Neuronal stem cell (in vitro differentiated cells): ENCODE results near the gene KIAA0930.

Source experiments
- DNase-seq: peaks from one replicate; pipeline ENCODE4 v3.0.0-alpha.2; 2013; ENCODE audit warnings: low spot score
- H2AFZ ChIP-seq: one replicate; pipeline ENCODE4 v1.6.1; 2013; ENCODE audit warnings: mild to moderate bottlenecking, low read length, inconsistent platforms
- H2AK5ac ChIP-seq: 2 replicates; pipeline ENCODE4 v1.6.1; 2013; ENCODE audit warnings: low read depth, mild to moderate bottlenecking, inconsistent platforms, low read length, moderate library complexity, mixed read lengths
- H2BK120ac ChIP-seq: 2 replicates; pipeline ENCODE4 v1.6.1; 2013; ENCODE audit warnings: low read depth, mild to moderate bottlenecking, inconsistent platforms, low read length, moderate library complexity, mixed read lengths
- H2BK12ac ChIP-seq: one replicate; pipeline ENCODE4 v1.6.1; 2013; ENCODE audit warnings: low read length, inconsistent platforms
- H2BK15ac ChIP-seq: 2 replicates; pipeline ENCODE4 v1.6.1; 2013; ENCODE audit warnings: mild to moderate bottlenecking, low read length, inconsistent platforms, mixed read lengths
- H2BK5ac ChIP-seq: one replicate; pipeline ENCODE4 v1.6.1; 2013; ENCODE audit warnings: inconsistent platforms, mild to moderate bottlenecking, low read length, moderate library complexity
- H3K14ac ChIP-seq: one replicate; pipeline ENCODE4 v1.6.1; 2013; ENCODE audit warnings: low read length, inconsistent platforms
- H3K18ac ChIP-seq: 2 replicates; pipeline ENCODE4 v1.6.1; 2013; ENCODE audit warnings: low read length, inconsistent platforms
- H3K23ac ChIP-seq: 2 replicates; pipeline ENCODE4 v1.6.1; 2013; ENCODE audit warnings: low read depth, mild to moderate bottlenecking, mixed read lengths, low read length, inconsistent platforms; ENCODE audit not compliant: poor library complexity
- H3K27ac ChIP-seq: replicated peaks from 3 replicates; pipeline ENCODE4 v1.5.1; 2013; ENCODE audit warnings: low read length, inconsistent platforms
- H3K27me3 ChIP-seq, 3 experiments: 2 replicates each; pipeline ENCODE4 v1.6.1; 2013; ENCODE audit warnings: low read length in 3 of 3, mild to moderate bottlenecking in 2 of 3, inconsistent platforms in 1 of 3, low read depth in 1 of 3, mixed read lengths in 1 of 3, moderate library complexity in 1 of 3; ENCODE audit not compliant: control insufficient read depth in 3 of 3, insufficient read depth in 3 of 3
- H3K36me3 ChIP-seq, 2 donors: replicated peaks in 1 of 2; 2 replicates each; pipeline ENCODE4 v1.6.1; 2013; ENCODE audit warnings: low read length in 2 of 2; ENCODE audit not compliant: control insufficient read depth in 2 of 2, insufficient read depth in 2 of 2
- H3K4ac ChIP-seq: 2 replicates; pipeline ENCODE4 v1.6.1; 2013; ENCODE audit warnings: inconsistent platforms, mild to moderate bottlenecking, low read length, moderate library complexity
- H3K4me1 ChIP-seq, 2 donors: 1 replicate in 1 of 2; 2 replicates in 1 of 2; pipeline ENCODE4 v1.6.1; 2013; ENCODE audit warnings: low read length in 2 of 2, low read depth in 1 of 2; ENCODE audit not compliant: control insufficient read depth in 2 of 2, insufficient read depth in 1 of 2
- H3K4me2 ChIP-seq: one replicate; pipeline ENCODE4 v1.6.1; 2013; ENCODE audit warnings: mild to moderate bottlenecking, low read length, inconsistent platforms; ENCODE audit not compliant: insufficient read depth, poor library complexity, severe bottlenecking
- H3K4me3 ChIP-seq, 2 donors: 2 replicates each; pipeline ENCODE4 v1.5.1; 2013; ENCODE audit warnings: low read length in 2 of 2, mild to moderate bottlenecking in 2 of 2, inconsistent platforms in 1 of 2, moderate library complexity in 1 of 2
- H3K79me1 ChIP-seq: one replicate; pipeline ENCODE4 v1.6.1; 2013; ENCODE audit warnings: low read depth, mild to moderate bottlenecking, inconsistent platforms, low read length, moderate library complexity
- H3K9ac ChIP-seq: one replicate; pipeline ENCODE4 v1.6.1; 2013; ENCODE audit warnings: mild to moderate bottlenecking, low read depth, low read length, inconsistent platforms; ENCODE audit not compliant: poor library complexity
- H3K9me3 ChIP-seq, 2 donors: replicated peaks in 1 of 2; 2 replicates each; pipeline versions ENCODE3 to v1.6.1; 2013; ENCODE audit warnings: low read length in 2 of 2, mild to moderate bottlenecking in 2 of 2, inconsistent platforms in 1 of 2, low read depth in 1 of 2, mixed read lengths in 1 of 2, moderate library complexity in 1 of 2; ENCODE audit not compliant: control insufficient read depth in 2 of 2, insufficient read depth in 1 of 2
- H4K8ac ChIP-seq: one replicate; pipeline ENCODE4 v1.6.1; 2013; ENCODE audit warnings: low read depth, mild to moderate bottlenecking, inconsistent platforms, low read length, moderate library complexity
- H4K91ac ChIP-seq: one replicate; pipeline ENCODE4 v1.6.1; 2013; ENCODE audit warnings: low read length, low read depth, mild to moderate bottlenecking, inconsistent platforms; ENCODE audit not compliant: poor library complexity
- WGBS, 2 donors: extraction: QIAGEN DNeasy Blood & Tissue Kit; methylation state at CpG; one replicate each; pipeline ENCODE4 v1.1.7; 2013; ENCODE audit warnings: missing lambda C conversion rate in 2 of 2, mixed read lengths in 1 of 2; ENCODE audit not compliant: insufficient read length in 2 of 2, insufficient replicate concordance in 1 of 2; ENCODE audit errors: extremely low coverage in 2 of 2; 5-methylcytosine and 5-hydroxymethylcytosine counted together

KIAA0930 gene

DNA sequence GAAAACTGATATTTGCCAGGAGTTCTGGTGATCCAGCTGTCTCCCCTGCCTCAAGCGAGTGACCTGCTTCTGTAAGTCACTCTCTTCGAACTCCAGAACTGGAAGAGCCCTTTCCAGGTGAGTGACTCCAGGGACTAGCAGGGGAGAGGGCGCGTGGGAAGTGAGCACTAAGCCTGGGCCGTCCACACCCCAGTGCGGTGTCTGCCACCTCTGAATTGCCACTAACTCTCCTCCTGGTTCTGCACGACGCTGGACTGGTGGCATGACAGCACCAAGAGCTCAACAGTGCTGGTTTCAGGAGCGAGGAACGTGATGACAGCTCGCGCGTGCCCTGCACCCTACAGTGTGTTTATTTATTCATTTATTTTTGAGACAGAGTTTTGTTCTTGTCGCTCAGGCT lies 22.9 kb downstream of the KIAA0930 start:
- no peak overlapping the region for H3K27ac ChIP-seq
- no peak overlapping the region for H3K4me3 ChIP-seq
- no peak overlapping the region for H3K4me2 ChIP-seq
- no peak overlapping the region for H3K18ac ChIP-seq
- H3K4ac ChIP-seq: no peak overlapping the region
- H2BK12ac ChIP-seq: no peak overlapping the region
- WGBS, 2 donors: no CpG with 5 or more reads among the region's 14 CpGs
- no peak overlapping the region for H3K23ac ChIP-seq
- H2BK15ac ChIP-seq: no peak overlapping the region
- H3K4me1 ChIP-seq: peaks cover 8 to 13% of the 10 kb centered on the region in 2 donors
- no peak overlapping the region for H2AFZ ChIP-seq
- no peaks in the 10 kb centered on the region for H3K27me3 ChIP-seq
- no peak overlapping the region for H2BK120ac ChIP-seq
- no peaks in the 10 kb centered on the region for H3K9me3 ChIP-seq
- no peaks in the 10 kb centered on the region for H3K36me3 ChIP-seq
- no peak overlapping the region for H3K14ac ChIP-seq
- H4K91ac ChIP-seq: no peak overlapping the region
- H2AK5ac ChIP-seq: no peak overlapping the region
- no peak for DNase-seq
- no peaks in the 10 kb centered on the region for H3K79me1 ChIP-seq
- no peak overlapping the region for H2BK5ac ChIP-seq
- H4K8ac ChIP-seq: no peak overlapping the region
- no peak overlapping the region for H3K9ac ChIP-seq

DNA sequence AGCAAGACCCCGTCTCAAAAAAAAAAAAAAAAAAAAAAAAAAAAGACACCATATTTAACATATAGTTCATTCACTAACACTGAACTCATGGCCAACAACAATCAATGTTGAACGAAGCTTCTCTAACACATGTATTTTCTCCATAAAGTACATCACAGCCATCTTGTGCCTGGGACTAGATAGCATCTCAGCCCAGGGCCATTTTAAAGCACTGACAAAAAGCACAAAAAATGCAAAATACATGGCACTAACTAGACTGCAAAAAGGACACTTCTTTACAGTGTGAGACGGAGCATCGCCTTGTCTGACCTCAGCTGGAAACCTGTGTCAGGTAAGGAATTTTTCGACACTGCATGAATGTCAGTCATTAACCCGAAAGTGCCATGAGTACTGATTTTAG lies 23.3 kb downstream of the KIAA0930 start:
- no CpG with 5 or more reads among the region's 6 CpGs for WGBS, 2 donors
- Histone ChIP-seq H3K36me3 (no peaks in the 10 kb centered on the region), H3K9me3 (no peaks in the 10 kb centered on the region), H2AFZ (no peak overlapping the region), H3K4me3 (no peak overlapping the region), H2BK120ac (no peak overlapping the region), H3K27me3 (no peaks in the 10 kb centered on the region), H2BK15ac (no peak overlapping the region), H3K18ac (no peak overlapping the region), H3K14ac (no peak overlapping the region), H4K8ac (no peak overlapping the region), H3K27ac (no peak overlapping the region), H3K23ac (no peak overlapping the region), H3K4ac (no peak overlapping the region), H2AK5ac (no peak overlapping the region), H3K79me1 (no peaks in the 10 kb centered on the region), H4K91ac (no peak overlapping the region), H2BK12ac (no peak overlapping the region), H3K9ac (no peak overlapping the region), H3K4me1 (peaks cover 10 to 13% of the 10 kb centered on the region in 2 donors), H2BK5ac (no peak overlapping the region), H3K4me2 (no peak overlapping the region)
- DNase-seq: no peak

DNA sequence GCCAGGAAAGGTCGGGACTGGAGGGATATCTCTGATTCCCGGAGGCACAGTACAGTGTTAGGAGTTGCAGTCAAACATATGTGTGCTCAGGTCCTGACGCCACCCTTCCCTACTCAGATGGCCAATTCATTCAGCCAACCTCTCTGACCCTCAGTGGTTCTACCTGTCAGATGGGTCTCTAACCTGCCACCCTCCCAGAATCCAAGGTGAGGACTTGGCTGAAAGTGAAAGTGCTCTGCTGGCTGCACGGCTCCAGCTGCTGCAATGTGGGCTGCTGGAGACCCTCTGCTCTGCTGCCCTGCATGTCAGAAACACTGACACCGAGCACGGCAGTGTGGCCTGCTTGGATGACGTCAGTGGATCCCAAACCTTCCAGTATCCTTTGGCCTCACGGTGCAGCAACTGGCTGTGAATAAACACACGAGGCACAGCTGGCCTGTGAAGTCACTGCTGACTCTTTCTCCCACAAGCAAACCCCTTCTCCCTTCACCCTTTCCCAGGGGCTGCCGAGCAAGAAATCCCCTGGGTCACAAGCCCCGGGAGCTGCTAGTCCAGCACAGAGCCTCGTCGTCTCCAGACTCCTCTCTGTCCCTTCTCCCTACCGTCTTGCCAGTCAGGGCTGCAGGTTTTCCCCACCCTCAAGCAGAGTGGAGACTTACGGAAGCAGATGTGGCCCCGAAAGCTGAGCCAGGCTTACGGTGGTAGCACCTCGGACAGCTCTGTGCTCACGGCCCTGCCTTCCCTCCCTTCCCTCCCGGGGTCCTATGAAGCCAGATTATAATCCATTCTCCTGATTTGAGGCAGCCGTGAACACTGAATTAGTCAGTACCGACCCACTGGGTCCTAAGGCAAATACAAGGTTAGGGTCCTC lies 24.3 kb downstream of the KIAA0930 start:
- DNase-seq: no peak
- no peaks in the 10 kb centered on the region for H3K27me3 ChIP-seq
- no peak overlapping the region for H3K23ac ChIP-seq
- H2BK5ac ChIP-seq: no peak overlapping the region
- no peak overlapping the region for H4K8ac ChIP-seq
- no peak overlapping the region for H2AFZ ChIP-seq
- H2BK15ac ChIP-seq: no peak overlapping the region
- peak overlapping the region; percentile 26 for H3K9ac ChIP-seq
- peaks cover 13 to 14% of the 10 kb centered on the region in 2 donors for H3K4me1 ChIP-seq
- no peak overlapping the region for H3K27ac ChIP-seq
- H3K4me3 ChIP-seq: peak overlapping the region in 1 of 2 donors; percentile 13
- H3K4me2 ChIP-seq: no peak overlapping the region
- no peak overlapping the region for H2BK120ac ChIP-seq
- no peak overlapping the region for H4K91ac ChIP-seq
- H3K4ac ChIP-seq: no peak overlapping the region
- H3K9me3 ChIP-seq: no peaks in the 10 kb centered on the region
- no peak overlapping the region for H2AK5ac ChIP-seq
- no peak overlapping the region for H2BK12ac ChIP-seq
- H3K14ac ChIP-seq: no peak overlapping the region
- no peak overlapping the region for H3K18ac ChIP-seq
- no peaks in the 10 kb centered on the region for H3K79me1 ChIP-seq
- no CpG with 5 or more reads among the region's 22 CpGs for WGBS, 2 donors
- H3K36me3 ChIP-seq: peaks cover 0 to 1% of the 10 kb centered on the region in 2 donors

DNA sequence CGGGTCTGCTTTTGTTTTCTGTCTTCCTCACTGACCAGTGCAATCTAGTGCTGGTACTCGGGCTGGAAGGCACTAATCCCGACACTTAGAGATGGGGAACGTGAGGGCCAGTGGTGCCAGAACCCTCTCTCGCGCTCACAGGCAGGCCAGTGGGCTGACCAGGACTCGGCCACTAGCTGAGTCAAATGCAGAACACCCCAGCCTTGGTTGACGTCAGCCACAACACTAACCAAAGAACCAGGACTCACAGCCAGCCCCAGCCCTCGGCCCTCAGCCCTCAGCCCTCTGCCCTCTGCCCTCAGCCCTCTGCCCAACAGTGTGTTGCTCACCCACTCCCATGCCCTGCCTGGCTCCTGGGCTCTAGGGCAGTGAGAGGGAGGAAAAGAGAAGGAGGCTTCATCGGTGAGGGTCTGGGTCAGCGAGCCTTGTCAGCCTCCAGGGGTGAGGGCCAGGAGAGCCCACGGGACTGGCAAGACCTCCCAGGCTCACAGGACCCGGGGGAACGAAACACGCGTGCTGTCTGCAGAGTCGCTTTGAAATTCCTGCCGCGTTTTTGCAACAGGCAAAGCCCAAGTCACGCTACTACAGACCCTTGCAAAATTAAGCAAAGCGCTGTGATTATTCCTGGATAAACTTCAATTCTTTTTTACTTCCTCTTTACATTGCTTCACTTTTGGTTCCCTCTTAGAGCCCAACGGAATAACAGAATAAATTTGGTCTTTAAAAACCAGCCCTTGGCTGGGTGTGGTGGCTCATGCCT lies 27.5 kb downstream of the KIAA0930 start:
- H2AK5ac ChIP-seq: no peak overlapping the region
- no peak overlapping the region for H3K14ac ChIP-seq
- no peak overlapping the region for H3K9ac ChIP-seq
- H3K4me2 ChIP-seq: no peak overlapping the region
- peaks cover 0 to 8% of the 10 kb centered on the region in 2 donors for H3K36me3 ChIP-seq
- DNase-seq: no peak
- H3K79me1 ChIP-seq: no peaks in the 10 kb centered on the region
- peak overlapping the region; percentile 33 for H3K18ac ChIP-seq
- H4K8ac ChIP-seq: no peak overlapping the region
- H3K4me3 ChIP-seq: no peak overlapping the region
- H2BK120ac ChIP-seq: no peak overlapping the region
- H3K27me3 ChIP-seq: no peaks in the 10 kb centered on the region
- peak overlapping the region; percentile 74 for H3K23ac ChIP-seq
- H2AFZ ChIP-seq: no peak overlapping the region
- no peak overlapping the region for H3K27ac ChIP-seq
- H2BK5ac ChIP-seq: no peak overlapping the region
- H3K9me3 ChIP-seq: no peaks in the 10 kb centered on the region
- peaks cover 22 to 23% of the 10 kb centered on the region in 2 donors for H3K4me1 ChIP-seq
- no CpG with 5 or more reads among the region's 22 CpGs for WGBS, 2 donors
- H2BK12ac ChIP-seq: no peak overlapping the region
- H2BK15ac ChIP-seq: no peak overlapping the region
- H4K91ac ChIP-seq: no peak overlapping the region
- H3K4ac ChIP-seq: no peak overlapping the region
